Measurements from ENCODE around the gene DLG1. TPM values are rescaled to one million over a fixed set of nuclear protein-coding genes. Genes with fewer than 3 reads are reported as not detected.
A peak's percentile ranks its signal among the peaks of the same experiment; 100 is the strongest.

The DLG1 gene
- total RNA-seq, 2 donors from 2014 or later: 129 to 145 TPM

DNA sequence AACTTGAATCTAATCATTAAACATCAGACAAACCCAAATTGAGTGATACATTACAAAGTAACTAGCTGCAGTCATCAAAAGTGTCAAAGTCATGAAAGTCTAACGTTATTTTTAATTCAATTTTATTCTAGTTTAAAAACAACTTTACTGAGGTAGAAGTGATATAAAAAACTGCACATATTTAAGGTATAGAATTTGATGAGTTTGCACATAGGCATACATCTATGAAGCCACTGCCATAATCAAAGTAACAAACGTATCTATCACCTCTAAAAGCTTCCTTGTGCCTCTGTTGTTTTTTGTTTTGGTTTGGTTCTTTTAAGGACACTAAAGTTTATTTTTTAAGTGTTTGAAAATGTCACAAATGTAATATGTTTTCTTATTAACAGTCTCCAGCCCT is 130.9 kb downstream of the DLG1 start:
- ATAC-seq: no peak
- DNase-seq: no peak
- intact Hi-C loops (cut with DNase I, micrococcal nuclease): no loop called here

DNA sequence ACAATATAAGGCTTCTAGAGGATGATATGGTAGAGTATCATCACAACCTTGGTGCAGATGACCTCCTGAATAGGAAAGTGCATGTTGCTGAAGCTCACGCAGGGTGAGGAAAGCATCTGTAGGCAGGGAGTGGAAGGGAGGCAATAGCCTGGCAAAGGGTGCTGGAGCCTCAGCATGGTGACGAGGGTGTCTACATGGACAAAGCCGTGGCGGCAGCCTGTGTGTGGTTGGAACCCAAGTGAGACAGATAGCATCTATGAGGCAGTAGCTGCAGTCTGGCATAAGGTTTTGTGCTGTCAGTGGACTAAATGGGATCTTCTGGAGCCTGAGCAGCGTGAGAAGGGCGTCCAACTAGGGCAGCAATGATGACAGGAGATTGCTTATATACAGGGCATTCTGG is 132.5 kb downstream of the DLG1 start:
- intact Hi-C loops (cut with DNase I, micrococcal nuclease): no loop called here
- no peak for DNase-seq
- ATAC-seq: no peak

DNA sequence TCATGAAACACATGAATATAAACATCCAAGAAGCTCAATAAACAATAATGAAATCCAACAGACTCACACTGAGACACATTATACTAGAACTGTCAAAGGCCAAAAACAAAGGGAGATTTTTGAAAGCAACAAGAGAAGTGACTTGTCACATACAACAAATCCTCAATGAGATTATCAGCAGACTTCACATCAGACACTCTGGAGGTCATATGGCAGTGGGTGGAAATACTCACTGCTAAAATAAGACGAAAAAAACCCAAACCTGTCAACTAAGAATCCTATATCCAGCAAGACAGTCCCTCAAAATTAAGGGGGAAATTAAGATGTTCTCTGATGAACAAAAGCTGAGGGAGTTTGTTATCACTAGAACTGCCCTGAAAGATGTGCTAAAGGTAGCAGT is 143.4 kb downstream of the DLG1 start:
- intact Hi-C loops (cut with DNase I, micrococcal nuclease): no loop called here
- DNase-seq (no peak), ATAC-seq (no peak)

DNA sequence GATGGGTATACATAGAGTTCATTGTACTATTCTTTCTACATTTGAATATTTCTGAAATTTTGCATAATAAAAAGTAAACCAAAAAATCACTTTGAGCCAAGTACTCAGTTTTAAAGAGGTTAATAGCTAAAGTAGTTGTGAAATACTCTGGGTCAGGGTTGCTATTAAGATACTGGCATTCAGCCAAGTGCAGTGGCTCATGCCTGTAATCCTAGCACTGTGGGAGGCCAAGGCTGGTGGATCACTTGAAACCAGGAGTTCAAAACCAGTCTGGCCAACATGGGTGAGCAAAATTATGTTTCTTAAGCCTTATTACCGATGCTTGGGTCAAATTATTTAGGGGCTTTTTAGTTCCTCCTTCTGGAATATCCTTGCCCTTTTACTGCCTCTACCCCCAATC is 146.8 kb downstream of the DLG1 start:
- DNase-seq (no peak), ATAC-seq (peak; percentile 30)

GRCh38 chr3:197149528-197149927 is 148.9 kb downstream of the DLG1 start:
- intact Hi-C loops (cut with DNase I, micrococcal nuclease): no loop called here

More for the DNA sequence above, 146.8 kb downstream of the DLG1 start:
- intact Hi-C loops (cut with DNase I, micrococcal nuclease): no loop called here

GRCh38 chr3:197144188-197144587 is 154.2 kb downstream of the DLG1 start:
- no peak for DNase-seq
- ATAC-seq: no peak
- intact Hi-C loops (cut with DNase I, micrococcal nuclease): no loop called here

More at GRCh38 chr3:197149528-197149927, 148.9 kb downstream of the DLG1 start:
- ATAC-seq (no peak), DNase-seq (no peak)

GRCh38 chr3:197139586-197139985 is 158.8 kb downstream of the DLG1 start:
- ATAC-seq: no peak

DNA sequence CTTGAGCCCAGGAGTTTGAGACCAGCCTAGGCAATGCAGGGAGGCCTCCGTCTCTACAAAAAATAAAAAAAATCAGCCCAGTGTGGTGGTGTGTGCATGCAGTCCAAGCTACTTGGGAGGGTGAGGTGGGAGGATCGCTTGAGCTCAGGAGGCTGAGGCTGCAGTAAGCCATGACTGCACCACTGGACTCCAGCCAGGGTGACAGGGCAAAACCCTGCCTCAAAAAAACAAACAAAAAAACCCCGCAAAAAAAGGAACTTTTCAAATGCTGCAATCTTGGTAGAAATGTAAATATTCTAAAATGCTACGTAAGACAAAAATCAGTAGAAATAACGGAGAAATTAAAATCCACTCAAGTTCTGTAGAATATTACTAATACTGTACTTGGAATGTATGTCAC is 160.7 kb downstream of the DLG1 start:
- DNase-seq: peak in 1 of 2 donors; percentile 18
- no peak for ATAC-seq
- intact Hi-C loops (cut with DNase I, micrococcal nuclease): no loop called here

More at GRCh38 chr3:197139586-197139985, 158.8 kb downstream of the DLG1 start:
- intact Hi-C loops (cut with DNase I, micrococcal nuclease): no loop called here
- no peak for DNase-seq

- DNase-seq (no peak), ATAC-seq (no peak)
- intact Hi-C loops (cut with DNase I, micrococcal nuclease): no loop called here
These were observed 161.7 kb downstream of the DLG1 start for GRCh38 chr3:197136744-197137143.

DNA sequence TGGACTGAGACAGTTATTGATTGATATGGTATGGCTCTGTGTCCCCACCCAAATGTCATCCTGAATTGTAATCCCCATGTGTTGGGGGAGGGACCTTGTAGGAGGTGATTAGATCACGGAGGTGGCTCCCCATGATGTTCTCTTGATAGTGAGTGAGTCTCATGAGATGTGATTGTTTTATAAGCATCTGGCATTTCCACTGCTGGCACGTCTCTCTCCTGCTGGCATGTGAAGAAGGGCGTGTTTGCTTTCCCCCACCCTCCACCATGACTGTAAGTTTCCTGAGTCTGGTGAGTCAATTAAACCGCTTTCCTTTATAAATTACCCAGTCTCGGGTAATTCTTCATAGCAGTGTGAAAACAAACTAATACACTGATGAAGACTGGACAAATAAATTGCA is 163.2 kb downstream of the DLG1 start:
- no peak for ATAC-seq
- intact Hi-C loops (cut with DNase I, micrococcal nuclease): no loop called here
- no peak for DNase-seq

GRCh38 chr3:197132916-197133530 is 165.4 kb downstream of the DLG1 start:
- intact Hi-C loops (cut with DNase I, micrococcal nuclease): no loop called here
- ATAC-seq: no peak
- DNase-seq: no peak

GRCh38 chr3:197125636-197126035 is 172.8 kb downstream of the DLG1 start:
- DNase-seq (no peak), ATAC-seq (no peak)
- intact Hi-C loops (cut with DNase I, micrococcal nuclease): no loop called here

DNA sequence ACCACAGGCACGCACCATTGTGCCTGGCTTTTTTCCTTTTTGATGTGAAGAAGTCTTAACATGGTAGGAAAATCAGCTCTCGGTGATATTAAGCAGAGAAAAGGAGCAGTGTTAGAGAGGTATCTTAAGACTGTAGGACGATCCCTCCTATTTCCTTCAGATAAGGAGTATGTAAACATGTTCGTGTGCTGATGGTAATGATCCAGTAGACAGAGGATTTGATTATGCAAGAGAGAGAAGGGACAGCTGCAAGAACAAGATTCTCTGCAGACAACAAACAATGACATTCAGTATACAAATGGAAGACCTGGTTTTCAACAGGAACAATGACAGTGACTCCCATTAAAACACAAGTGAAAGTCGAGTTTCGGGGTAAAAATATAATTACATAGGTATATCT is 173.7 kb downstream of the DLG1 start:
- no peak for DNase-seq
- intact Hi-C loops (cut with DNase I, micrococcal nuclease): no loop called here
- ATAC-seq: no peak

GRCh38 chr3:197122394-197122793 is 176.0 kb downstream of the DLG1 start:
- no peak for ATAC-seq
- intact Hi-C loops (cut with DNase I, micrococcal nuclease): no loop called here
- DNase-seq: no peak

DNA sequence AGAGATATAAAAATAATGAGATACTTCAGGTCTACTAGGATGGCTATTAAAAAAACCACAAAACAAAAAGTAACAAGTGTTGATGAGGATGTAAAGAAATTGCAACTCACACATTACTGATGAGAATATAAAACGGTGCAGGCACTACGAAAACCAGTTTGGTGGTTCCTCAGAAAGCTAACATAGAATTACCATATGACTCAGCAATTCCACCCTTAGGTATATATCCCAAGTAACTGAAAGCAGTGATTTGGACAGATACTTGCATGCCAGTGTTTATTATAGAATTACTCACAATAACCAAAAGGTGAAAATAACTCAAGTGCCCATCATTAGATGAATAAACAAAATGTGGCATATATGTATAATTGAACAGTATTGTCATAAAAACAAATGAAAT is 181.3 kb downstream of the DLG1 start:
- ATAC-seq (no peak), DNase-seq (no peak)
- intact Hi-C loops (cut with DNase I, micrococcal nuclease): no loop called here

GRCh38 chr3:197114007-197114406 is 184.4 kb downstream of the DLG1 start:
- no peak for DNase-seq
- ATAC-seq: no peak
- intact Hi-C loops (cut with DNase I, micrococcal nuclease): no loop called here

- DNase-seq (no peak), ATAC-seq (no peak)
- intact Hi-C loops (cut with DNase I, micrococcal nuclease): no loop called here
These were observed 186.7 kb downstream of the DLG1 start for GRCh38 chr3:197111685-197112084.

DNA sequence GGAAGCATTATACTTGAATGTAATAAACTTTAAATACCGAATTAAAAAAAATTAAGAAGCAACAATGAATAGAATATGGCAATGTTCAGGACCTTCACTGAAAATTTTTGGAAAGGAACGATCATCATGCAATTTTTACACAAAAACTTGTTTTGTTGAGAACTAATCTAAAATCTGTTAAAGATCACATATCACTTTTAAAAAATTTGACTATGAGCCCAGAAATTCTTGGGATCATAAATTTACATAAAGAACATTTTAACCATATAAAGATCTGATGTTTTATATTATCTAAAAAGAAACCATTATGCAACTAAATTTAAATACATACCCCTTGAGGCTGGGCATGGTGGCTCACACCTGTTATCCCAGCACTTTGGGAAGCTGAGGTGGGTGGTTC is 192.6 kb downstream of the DLG1 start:
- no peak for ATAC-seq
- DNase-seq: no peak
- intact Hi-C loops (cut with DNase I, micrococcal nuclease): no loop called here

DNA sequence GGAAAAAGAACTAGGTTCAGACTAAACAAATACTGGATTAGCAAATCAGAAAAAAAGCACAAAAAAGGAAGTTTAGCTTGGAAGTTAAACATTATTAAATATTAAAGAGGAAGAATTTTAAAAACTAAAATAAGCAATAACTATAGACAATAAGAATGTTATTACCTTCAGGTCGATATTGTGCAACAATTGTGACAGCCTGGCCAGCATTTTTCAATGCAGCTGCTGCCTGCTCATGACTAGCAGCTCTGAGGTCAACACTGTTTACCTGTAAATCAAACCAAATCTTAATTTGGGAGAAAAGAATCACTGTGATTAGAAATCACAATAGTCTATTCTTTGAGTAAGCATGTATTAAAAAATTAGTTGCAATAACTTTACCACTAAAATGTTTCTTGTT is 193.7 kb downstream of the DLG1 start:
- no peak for ATAC-seq
- DNase-seq: no peak
- intact Hi-C loops (cut with DNase I, micrococcal nuclease): no loop called here

DNA sequence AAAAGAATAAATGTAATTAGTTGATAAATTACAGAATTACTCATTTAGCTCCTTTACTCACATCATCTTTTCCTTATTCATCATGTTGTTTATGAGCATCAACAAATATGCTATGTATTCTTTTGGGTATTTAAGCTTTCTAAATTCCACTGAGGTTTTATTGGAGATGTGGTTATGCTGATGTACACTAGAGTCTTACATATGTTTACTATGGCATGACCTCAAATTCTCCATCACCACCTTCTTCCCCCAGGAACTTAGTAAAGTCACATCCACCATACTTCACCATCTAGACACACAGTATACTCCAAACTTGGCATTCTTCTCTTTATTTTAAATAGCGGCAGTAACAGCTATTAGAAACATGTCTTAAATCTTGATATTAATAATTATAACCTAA is 194.6 kb downstream of the DLG1 start:
- ATAC-seq: no peak
- intact Hi-C loops (cut with DNase I, micrococcal nuclease): no loop called here
- DNase-seq: no peak

GRCh38 chr3:197093871-197094270 is 204.5 kb downstream of the DLG1 start:
- ATAC-seq (no peak), DNase-seq (no peak)
- intact Hi-C loops (cut with DNase I, micrococcal nuclease): no loop called here
